IMR-90 (cell line): ENCODE measurements around the gene TOX3.

Experiments
- CEBPB ChIP-seq: IDR thresholded peaks from 2 replicates; pipeline ENCODE4 v1.6.1; 2012; ENCODE audit warnings: low read depth, low read length, improper control_type of control experiment
- CTCF ChIP-seq: conservative IDR thresholded peaks from 2 replicates; pipeline ENCODE4 v1.5.1; 2012; ENCODE audit warnings: mild to moderate bottlenecking, low read depth, low read length, improper control_type of control experiment
- FOS ChIP-seq: fragments of 150-350 bp; IDR thresholded peaks from 2 replicates; pipeline ENCODE4 v1.6.1; 2016; ENCODE audit warnings: low read depth, low read length
- MAFK ChIP-seq: IDR thresholded peaks from 2 replicates; pipeline ENCODE4 v1.6.1; 2012; ENCODE audit warnings: low read depth, low read length, improper control_type of control experiment
- MXI1 ChIP-seq: IDR thresholded peaks from 2 replicates; pipeline ENCODE4 v1.6.1; 2012; ENCODE audit warnings: low read depth, mild to moderate bottlenecking, low read length, moderate library complexity, borderline replicate concordance
- POLR2A ChIP-seq: IDR thresholded peaks from 2 replicates; pipeline ENCODE4 v1.6.1; 2012; ENCODE audit warnings: mild to moderate bottlenecking, low read depth, low read length
- RAD21 ChIP-seq: IDR thresholded peaks from 2 replicates; pipeline ENCODE4 v1.6.1; 2012; ENCODE audit warnings: low read length, improper control_type of control experiment
- RCOR1 ChIP-seq: IDR thresholded peaks from 2 replicates; pipeline ENCODE4 v1.6.1; 2012; ENCODE audit warnings: mild to moderate bottlenecking, low read length, improper control_type of control experiment; ENCODE audit not compliant: insufficient replicate concordance
- SMC3 ChIP-seq: fragments of 150-350 bp; IDR thresholded peaks from 2 replicates; pipeline ENCODE4 v1.6.1; 2016; ENCODE audit warnings: low read depth, mild to moderate bottlenecking, antibody characterized with exemption, low read length, moderate library complexity
- USF2 ChIP-seq: fragments of 150-350 bp; IDR thresholded peaks from 2 replicates; pipeline ENCODE4 v1.6.1; 2017; ENCODE audit warnings: mild to moderate bottlenecking, antibody characterized with exemption, low read length, low read depth

DNA sequence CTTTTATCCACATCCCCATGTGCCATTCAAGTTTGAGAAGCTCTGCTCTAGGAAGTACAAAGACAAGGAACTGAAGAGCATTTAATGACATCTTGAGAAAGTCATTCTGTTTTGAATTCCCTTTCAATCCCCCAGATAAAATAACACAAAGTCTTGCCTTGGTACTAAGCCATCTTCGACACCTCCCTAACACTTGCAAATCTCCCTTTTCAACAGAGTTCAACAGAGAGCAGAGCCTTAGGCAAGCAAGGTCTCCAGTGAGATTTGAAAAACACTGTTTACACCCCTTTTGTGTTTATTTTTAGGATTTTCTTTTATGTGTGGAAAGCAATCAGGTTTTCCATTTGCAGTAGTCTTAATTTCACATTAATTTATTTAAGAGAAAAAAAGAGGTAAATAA, 13.6 kb downstream of the TOX3 start:
- TF ChIP-seq MAFK (no peak), USF2 (no peak), RCOR1 (no peak), CTCF (no peak), POLR2A (no peak), CEBPB (no peak), SMC3 (no peak), MXI1 (no peak), FOS (no peak), RAD21 (no peak)
